HK-2 (cell line): Measurements from ENCODE around the gene ZRANB1.

ENCODE experiments used
- DNase-seq: peaks from one replicate; pipeline ENCODE4 v3.0.0-alpha.2; 2018; ENCODE audit not compliant: unreplicated experiment

The ZRANB1 gene

GRCh38 chr10:124921261-124921660, 20.7 kb upstream of the ZRANB1 start:
- no peak for DNase-seq

DNA sequence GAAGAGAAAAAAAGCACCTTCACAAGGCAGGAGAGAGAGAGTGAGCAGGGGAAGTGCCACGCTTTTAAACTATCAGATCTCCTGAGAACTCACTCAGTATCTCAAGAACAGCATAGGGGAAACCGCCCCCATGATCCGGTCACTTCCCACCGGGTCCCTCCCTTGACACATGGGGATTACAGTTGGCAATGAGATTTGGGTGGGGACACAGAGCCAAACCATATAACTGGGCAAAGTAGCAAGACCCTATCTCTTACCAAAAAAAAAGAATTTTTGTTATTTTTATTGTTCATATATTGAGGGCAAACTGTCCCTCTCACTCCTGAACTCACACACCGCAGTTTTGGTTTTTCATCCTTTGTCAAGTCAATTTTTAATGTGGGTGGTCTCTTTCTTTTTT, 18.2 kb upstream of the ZRANB1 start:
- DNase-seq: no peak

GRCh38 chr10:124926548-124926947, 15.4 kb upstream of the ZRANB1 start:
- no peak for DNase-seq

DNA sequence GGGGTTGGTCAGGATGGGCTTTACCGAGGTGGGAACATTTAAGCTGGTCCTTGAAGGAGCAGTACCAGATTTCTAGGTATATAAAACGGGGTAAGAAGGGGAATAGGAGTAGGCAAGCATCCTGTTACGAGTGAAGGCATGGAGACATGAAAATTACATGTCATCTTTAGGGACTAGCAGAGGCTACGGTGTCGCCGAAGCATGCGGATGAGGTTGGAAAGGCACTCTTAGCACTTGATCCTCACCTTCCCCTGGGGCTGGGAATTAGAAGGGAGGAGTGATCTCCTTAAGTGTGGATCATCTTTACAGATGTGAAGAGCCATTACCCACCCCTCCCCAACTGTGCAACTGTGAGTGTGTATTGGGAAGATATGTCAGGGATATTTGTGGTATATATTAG, 13.8 kb upstream of the ZRANB1 start:
- DNase-seq: no peak

GRCh38 chr10:124928545-124928944, 13.4 kb upstream of the ZRANB1 start:
- no peak for DNase-seq

DNA sequence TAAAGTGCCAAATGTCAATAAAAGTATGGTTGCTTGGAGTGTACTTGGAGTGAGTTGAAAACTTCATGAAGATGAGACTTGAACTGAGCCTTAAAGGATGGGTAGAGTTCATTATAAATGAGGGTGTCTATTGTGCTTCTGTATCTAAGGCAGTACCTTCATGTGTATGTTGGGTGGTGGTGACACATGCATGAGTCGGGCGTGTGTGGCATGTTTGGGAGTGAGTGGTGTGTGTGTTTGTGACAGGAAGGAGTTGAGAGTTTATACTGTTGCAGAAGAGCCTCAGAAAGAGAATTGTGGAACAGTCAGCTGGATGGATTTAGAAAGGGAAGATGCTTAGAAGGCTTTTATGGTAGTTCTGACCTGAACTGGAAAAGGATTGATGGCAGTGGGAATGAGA, 6.0 kb upstream of the ZRANB1 start:
- DNase-seq: no peak

- no peak for DNase-seq
Measured at GRCh38 chr10:124936813-124937212, 5.1 kb upstream of the ZRANB1 start.

DNA sequence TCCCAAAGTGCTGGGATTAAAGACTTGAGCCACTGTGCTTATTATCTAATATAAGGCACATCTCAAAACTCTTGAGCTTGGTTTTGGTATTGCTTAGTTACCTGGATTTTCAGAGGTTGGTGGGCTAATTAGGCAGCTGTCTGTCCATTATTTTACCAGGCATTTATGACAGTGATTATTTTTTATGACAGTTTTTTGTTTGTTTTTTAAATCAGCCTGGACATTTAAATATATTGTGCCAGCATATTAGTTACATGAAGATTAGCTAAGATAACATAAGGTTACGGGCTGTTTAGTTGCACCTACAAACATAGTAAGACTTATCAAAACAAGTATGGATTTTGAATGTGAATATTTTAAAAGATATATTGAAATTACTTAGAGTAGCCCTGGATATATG, 2.6 kb upstream of the ZRANB1 start:
- DNase-seq: no peak

DNA sequence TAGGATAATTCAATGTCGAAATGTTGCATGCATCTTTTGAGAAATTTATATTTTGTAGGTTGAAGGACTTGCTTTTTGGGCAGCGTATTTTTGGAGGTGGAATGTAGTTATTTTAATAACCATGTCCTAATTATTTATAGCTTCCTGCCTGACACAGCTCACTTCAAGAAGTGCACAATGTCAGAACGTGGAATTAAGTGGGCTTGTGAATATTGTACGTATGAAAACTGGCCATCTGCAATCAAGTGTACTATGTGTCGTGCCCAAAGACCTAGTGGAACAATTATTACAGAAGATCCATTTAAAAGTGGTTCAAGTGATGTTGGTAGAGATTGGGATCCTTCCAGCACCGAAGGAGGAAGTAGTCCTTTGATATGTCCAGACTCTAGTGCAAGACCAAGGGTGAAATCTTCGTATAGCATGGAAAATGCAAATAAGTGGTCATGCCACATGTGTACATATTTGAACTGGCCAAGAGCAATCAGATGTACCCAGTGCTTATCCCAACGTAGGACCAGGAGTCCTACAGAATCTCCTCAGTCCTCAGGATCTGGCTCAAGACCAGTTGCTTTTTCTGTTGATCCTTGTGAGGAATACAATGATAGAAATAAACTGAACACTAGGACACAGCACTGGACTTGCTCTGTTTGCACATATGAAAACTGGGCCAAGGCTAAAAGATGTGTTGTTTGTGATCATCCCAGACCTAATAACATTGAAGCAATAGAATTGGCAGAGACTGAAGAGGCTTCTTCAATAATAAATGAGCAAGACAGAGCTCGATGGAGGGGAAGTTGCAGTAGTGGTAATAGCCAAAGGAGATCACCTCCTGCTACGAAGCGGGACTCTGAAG, 620 bp downstream of the ZRANB1 start:
- DNase-seq: no peak

- no peak for DNase-seq
Measured at GRCh38 chr10:124943301-124944092, 1.6 kb downstream of the ZRANB1 start.

DNA sequence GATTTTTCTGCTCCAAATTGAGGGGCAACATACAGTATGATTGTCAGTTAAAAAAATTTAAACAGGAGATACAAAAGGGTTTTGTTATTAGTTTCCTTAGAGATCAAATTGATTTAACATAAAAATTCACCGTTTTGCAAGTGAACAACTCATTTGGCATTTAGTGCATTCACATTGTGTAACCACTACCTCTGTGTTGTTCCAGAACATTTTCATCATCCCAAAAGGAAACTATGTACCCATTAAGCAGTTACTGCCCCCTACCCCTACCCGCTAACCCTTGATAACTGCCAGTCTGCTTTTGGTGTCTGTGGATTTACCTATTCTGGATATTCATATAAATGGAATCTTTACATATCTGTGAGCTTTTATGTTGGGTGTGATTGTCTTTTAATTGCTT, 3.1 kb downstream of the ZRANB1 start:
- no peak for DNase-seq

- DNase-seq: no peak
Measured at GRCh38 chr10:124946945-124947344, 5.0 kb downstream of the ZRANB1 start.

DNA sequence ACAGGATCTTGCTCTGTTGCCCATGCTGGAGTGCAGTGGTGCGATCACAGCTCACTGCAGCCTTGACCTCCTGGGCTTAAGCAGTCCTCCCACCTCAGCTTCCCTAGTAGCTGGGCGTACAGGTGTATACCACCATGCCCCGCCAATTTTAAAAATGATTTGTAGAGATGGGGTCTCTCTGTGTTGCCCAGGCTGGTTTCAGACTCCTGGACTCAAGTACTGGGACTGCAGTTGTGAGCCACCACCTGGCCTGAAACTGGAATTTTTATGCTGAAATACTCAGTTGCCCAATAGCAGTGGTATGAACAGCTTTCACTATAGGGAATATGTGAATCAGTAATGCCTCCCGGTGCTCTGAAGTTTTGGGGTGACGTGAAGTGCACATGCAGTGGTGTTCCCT, 7.6 kb downstream of the ZRANB1 start:
- no peak for DNase-seq

DNA sequence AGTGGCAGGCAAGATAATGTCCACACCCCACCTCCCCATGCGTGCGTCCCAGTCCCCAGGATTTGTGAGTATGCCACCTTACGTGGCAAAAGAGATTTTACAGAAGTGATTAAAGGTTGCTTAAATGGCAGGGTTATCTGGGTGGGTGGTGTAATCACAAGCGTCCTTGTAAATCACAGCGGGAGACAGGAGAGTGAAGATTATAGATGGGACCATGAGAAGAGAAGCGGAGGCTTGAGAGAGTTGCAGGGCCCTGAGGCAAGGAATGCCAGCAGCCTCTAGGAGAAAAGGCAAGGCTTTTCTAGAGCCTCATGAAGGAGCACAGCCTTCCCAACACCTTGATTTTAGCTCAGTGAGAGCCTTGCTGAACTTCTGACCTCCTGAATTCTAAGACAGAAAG, 10.2 kb downstream of the ZRANB1 start:
- no peak for DNase-seq

DNA sequence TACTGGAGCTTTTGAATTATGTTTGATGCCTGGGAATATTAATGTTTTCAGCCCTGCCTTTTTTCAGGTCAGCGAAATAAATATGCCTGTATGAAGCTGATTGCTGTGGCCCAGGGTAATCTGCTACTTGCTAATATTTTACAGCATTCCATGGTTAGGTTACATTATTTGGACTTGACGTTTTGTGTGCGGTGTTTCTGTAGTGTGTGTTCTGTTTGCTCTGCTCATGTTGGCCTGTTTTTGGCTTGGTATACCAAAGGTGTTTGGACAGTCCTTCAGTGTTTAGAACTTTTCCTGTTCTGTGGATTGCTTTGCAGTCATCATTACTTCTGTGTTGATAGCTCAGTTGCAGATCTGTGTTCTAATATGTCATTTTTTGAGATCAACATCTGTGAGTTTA, 11.5 kb downstream of the ZRANB1 start:
- DNase-seq: no peak

DNA sequence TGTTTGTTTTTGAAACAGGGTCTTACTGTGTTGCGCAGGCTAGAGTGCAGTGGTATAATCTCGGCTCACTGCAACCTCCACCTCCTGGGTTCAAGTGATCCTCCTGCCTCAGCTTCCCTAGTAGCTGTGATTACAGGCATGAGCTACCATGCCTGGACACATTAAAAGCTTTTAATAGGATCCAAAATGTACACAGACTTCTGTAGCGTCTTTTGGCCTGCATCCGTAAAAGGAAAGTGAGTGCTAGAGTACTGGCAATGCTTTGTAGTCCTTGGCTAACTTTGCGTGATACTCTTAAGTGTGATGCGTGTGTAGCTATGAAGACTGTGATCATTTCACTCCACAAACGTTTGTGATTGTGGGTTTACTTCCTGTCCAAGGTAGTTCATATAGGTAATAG, 13.3 kb downstream of the ZRANB1 start:
- DNase-seq: no peak

DNA sequence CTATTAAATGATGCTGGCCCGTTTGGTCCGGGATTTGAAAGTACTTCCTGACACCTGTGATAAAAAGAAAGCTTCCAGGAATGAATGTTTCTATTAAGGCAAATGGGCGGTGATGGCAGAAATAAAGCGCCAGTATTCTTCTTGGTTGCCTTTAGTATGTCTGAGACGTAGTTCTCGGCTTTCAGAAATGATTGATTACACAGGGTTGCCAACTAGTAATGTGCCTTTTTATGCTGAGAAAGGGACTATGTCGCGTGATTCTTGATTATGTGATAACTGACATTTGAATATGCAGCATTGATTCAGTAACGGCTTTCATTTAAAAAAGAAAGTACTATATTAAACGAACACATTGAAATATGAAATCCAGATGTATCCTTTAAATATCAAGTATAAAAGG, 13.9 kb downstream of the ZRANB1 start:
- no peak for DNase-seq

- no peak for DNase-seq
Measured at GRCh38 chr10:124956764-124957163, 14.8 kb downstream of the ZRANB1 start.

GRCh38 chr10:124957404-124957947, 15.6 kb downstream of the ZRANB1 start:
- no peak for DNase-seq

DNA sequence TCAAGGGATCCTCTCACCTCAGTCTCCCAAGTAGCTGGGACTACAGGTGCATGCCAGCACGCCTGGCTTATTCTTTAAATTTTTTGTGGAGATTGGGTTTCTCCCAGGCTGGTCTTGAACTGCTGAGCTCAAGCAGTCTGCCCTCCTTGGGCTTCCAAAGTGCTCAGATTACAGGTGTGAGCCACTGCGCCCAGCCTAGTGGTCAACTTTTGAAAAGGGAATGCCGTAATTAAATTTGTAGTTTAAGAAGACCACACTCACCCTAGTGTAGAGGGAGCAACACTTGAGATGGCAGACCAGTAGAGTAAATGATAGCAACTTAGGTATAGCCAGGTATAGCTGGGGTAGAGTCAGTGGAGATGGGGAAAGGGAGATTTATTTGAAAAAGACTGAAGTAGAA, 17.6 kb downstream of the ZRANB1 start:
- DNase-seq: no peak

- DNase-seq: no peak
Measured at GRCh38 chr10:124961248-124961570, 19.3 kb downstream of the ZRANB1 start.

DNA sequence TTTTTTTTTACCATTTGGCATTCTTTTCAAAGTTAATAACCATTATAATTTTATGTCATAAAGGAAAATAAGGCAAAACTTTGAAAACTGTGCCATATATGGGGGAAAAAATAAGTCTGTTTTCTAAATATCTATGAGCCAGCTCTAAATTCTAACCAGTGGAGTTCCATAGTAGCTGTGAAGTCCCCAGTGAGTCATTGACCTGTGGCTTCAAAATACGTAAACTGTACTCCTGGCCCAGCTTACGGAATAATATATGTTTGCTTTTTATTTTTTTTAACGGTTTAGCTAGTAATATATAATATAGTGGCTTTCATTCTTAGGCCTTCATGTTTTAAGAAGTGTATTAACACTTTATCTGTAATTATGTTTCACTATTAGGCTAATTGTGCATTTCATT, 20.5 kb downstream of the ZRANB1 start:
- DNase-seq: no peak
